GM18502 (cell line): Measurements from ENCODE around the gene PDE11A.

ENCODE experiments used
- ATAC-seq: cut with Tn5 transposase; IDR thresholded peaks from one replicate; pipeline ENCODE4 v1.9.1; 2021; ENCODE audit warnings: mild to moderate bottlenecking; ENCODE audit not compliant: unreplicated experiment, poor library complexity

Gene PDE11A

GRCh38 chr2:177778472-177778871, 294.1 kb downstream of the PDE11A start:
- ATAC-seq: no peak

DNA sequence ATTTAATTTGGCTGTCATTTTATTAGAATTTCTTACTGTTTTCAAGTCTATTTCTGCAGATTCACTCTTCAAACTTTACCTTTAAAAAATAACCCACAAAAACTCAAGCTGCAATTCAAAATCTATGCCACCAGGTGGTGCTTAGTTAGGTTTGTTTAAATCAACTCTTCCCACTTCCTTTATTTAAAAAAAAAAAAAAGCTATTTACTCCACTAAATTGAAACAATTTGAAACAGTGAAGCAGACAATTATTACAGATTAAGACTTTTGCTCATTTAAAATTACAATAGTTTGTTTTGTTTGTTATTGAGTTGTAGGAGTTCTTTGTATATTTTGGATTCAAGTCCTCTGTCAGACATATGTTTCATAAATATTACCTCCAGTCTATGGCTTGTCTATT, 300.0 kb downstream of the PDE11A start:
- ATAC-seq: no peak

GRCh38 chr2:177771191-177771590, 301.4 kb downstream of the PDE11A start:
- no peak for ATAC-seq

GRCh38 chr2:177767768-177768167, 304.8 kb downstream of the PDE11A start:
- no peak for ATAC-seq

GRCh38 chr2:177765698-177766097, 306.9 kb downstream of the PDE11A start:
- ATAC-seq: no peak

- peak; percentile 98 for ATAC-seq
These were observed 308.9 kb downstream of the PDE11A start for GRCh38 chr2:177763531-177764265.

- ATAC-seq: no peak
These were observed 313.1 kb downstream of the PDE11A start for GRCh38 chr2:177759443-177759842.

DNA sequence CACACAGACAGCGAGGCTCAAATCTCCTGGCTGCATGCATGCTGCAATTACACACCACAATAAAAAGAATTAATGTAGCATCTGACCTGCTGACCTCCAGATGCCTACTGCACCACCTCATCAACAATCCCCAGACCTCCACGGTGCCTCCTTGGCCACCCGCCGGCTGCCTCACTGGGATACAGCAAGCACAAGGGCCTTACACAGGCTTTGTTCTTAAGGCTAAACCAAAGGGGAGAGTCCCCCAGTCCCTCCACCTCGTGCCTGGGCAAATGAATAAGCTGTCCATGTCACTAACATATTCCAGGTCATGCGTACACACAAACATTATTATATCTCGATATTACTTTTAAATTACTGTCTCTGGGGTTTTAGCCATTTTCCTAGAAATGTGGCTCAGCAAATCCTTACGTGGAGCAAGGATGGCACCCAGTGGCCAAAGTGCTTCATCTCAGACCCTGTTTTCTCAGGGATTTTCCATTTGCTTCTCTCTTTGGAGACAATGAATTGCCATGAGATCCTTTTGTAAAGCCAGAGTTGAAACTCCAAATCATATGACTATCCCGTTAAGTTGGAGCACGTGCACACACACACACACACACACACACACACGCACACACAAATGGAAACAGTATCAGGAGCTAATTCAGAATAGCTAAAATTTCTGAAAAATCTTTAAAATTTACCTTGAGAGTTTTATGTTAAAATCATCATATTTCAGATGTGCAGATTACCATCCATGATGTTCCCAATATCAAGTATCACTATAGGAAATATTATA, 313.8 kb downstream of the PDE11A start:
- no peak for ATAC-seq

GRCh38 chr2:177756336-177756735, 316.2 kb downstream of the PDE11A start:
- no peak for ATAC-seq

GRCh38 chr2:177754492-177754873, 318.1 kb downstream of the PDE11A start:
- ATAC-seq: no peak

DNA sequence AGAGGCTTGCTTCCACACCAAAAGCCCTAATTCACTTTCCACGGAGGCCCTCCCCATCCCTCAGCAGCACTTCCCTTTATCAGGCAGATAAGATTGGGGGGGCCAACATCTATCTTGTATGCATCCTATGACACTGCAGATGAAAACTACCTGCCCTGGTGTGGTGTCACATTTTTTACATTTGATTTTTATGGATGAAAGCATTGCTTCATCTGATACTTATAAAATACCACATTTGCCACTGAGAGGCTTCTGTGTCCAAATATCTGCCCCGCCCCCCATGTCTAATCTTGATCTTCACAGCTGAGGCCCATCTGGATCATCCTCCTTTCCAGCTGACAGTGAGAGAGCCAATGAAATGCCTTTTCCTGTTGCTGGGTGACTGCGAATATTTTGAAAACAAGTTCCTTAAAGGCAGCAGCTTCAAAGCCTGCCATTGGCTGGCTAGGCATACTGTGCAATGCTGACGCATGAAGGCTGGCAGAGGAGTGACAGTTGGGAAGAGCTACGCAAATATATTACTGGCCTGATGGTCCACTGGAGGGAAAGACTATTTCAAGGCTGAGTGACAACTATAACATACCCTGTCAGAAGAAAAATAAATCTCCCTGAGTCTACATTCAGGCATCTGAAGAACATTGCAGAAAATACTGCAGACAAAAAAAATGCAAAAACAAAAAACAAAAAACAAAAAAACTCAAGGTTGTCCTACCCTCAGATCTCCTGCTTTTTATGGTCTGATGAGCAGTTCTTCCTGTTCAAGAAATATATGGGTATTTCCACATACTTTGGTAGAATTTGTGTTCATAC, 318.7 kb downstream of the PDE11A start:
- ATAC-seq: peak; percentile 45

- ATAC-seq: no peak
These were observed 324.2 kb downstream of the PDE11A start for GRCh38 chr2:177748360-177748759.

DNA sequence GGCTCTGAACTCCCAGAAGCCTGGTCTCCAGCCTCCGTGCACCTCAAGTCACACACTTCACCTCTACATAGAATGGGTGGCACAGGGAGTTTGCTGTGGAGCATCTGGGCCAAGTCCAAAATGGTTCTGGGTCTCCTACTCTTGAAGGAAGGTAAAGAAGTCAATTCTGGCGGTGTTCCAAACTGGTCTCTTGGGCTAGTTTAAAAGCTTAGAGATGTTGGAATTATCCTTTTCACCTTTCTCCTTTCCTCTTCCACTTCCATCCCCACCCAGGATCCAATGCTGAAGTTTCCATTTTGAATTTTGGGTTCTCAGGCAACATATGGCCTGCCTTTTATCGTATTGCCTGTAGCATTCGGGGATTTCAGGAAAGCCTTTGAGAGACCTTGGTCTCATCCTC, 325.2 kb downstream of the PDE11A start:
- no peak for ATAC-seq

GRCh38 chr2:177746358-177746757, 326.2 kb downstream of the PDE11A start:
- ATAC-seq: no peak

- no peak for ATAC-seq
These were observed 327.0 kb downstream of the PDE11A start for GRCh38 chr2:177745531-177745930.

DNA sequence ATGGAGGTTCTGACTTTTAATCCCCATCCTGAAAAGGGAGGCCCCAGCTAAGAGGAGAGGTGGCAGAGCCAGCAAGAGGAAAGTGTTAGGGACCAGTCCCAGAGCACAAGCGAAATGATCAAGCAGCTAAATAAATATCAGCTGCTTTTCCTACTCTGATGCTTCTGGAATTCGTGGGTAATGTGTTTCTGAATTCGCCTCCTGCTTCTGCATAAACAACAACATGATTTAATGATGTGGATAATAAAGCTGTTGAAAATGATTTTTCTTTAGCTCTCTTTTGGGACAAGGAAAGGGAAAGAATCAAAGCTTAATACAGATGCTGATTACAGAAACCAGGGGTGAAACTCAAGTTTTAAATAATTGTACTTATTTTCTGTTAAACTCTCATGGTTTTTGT, 329.7 kb downstream of the PDE11A start:
- ATAC-seq: no peak

DNA sequence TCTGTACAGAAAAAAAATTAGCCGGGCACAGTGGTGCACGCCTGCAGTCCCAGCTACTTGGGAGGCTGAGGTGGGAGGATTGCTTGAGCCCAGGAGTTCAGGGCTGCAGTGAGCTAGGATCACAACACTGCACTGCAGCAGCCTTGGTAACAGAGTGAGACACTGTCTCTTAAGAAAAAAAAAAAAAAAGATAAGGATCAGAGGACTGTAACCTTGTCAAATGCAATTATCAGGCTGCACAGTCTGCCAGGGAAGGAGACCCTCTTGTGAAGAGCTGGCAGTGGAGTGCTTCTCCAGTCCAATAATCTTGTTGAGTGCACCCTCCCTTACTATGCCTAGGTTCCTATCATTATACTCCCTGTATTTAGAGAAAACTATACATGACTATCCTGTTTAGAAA, 330.7 kb downstream of the PDE11A start:
- ATAC-seq: no peak

DNA sequence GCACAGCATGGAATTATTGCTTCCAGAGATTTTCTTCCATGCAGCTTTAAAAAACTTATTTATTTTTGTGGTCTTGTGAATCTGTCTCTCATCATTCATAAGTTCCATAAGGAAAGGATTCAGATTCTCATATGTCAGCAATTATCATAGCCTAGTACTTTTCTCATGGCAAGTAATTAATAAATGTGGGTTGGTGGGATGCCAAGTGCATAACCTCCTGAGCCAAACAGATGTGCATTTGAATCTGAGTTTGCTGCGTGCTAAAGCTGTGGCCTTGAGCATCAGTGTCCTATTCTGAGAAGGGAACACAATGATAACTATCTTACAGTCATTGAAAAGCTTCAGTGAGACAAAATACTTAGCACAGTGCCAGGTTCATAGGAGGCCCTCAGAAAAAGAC, 331.9 kb downstream of the PDE11A start:
- no peak for ATAC-seq

- ATAC-seq: no peak
These were observed 333.9 kb downstream of the PDE11A start for GRCh38 chr2:177738461-177739235.

- ATAC-seq: no peak
These were observed 337.2 kb downstream of the PDE11A start for GRCh38 chr2:177735318-177735803.
